WTC11 (cell line): ENCODE results near the gene OVAAL. TPM values are rescaled to one million over a fixed set of nuclear protein-coding genes. Genes with fewer than 3 reads are reported as not detected.
"Not testable (repeated sequence)": the region's sequence is repeated elsewhere in the genome, so short reads cannot be mapped to it uniquely, and the experiment has no call there.

Source experiments
- ATAC-seq: fragments of 200-7000 bp; cut with Tn5 transposase; 2 replicates; pipeline ENCODE4 v1.10.0; 2021; ENCODE audit warnings: mild to moderate bottlenecking, moderate library complexity
- CTCF ChIA-PET: fragments of 300-600 bp; sonication (Branson Sonifier 250); formaldehyde crosslinking; loops from one replicate; lab custom pipeline; 2021; ENCODE audit warnings: antibody characterized with exemption; lab: Charles Lee
- POLR2A ChIA-PET: fragments of 350-600 bp; sonication (Branson Sonifier 250); formaldehyde crosslinking; loops from one replicate; lab custom pipeline; 2021; ENCODE audit warnings: antibody characterized with exemption; lab: Charles Lee
- DNase-seq: peaks from one replicate; pipeline ENCODE4 v3.0.0; 2021; ENCODE audit warnings: low spot score
- H3K27ac Mint-ChIP-seq: 2 replicates; pipeline ENCODE4 v1.8.0; 2021; ENCODE audit warnings: mixed read lengths
- H3K27me3 Mint-ChIP-seq: 2 replicates; pipeline ENCODE4 v1.8.0; 2021; ENCODE audit warnings: low read depth, mild to moderate bottlenecking, moderate library complexity, mixed read lengths
- H3K36me3 Mint-ChIP-seq: 2 replicates; pipeline ENCODE4 v1.8.0; 2021; ENCODE audit warnings: mixed read lengths
- H3K4me1 Mint-ChIP-seq: 2 replicates; pipeline ENCODE4 v1.8.0; 2022; ENCODE audit warnings: mixed read lengths
- H3K4me3 Mint-ChIP-seq: 2 replicates; pipeline ENCODE4 v1.8.0; 2021; ENCODE audit warnings: mild to moderate bottlenecking, moderate library complexity, mixed read lengths
- H3K9me3 Mint-ChIP-seq: 2 replicates; pipeline ENCODE4 v1.8.0; 2021; ENCODE audit warnings: mixed read lengths
- ARID4B ChIP-seq: sonication (generic); formaldehyde crosslinking; IDR thresholded peaks from 2 replicates; pipeline ENCODE4 v1.8.0; 2023; ENCODE audit warnings: missing genetic modification reagents, mild to moderate bottlenecking, borderline replicate concordance
- ATF2 ChIP-seq: sonication (generic); formaldehyde crosslinking; IDR thresholded peaks from 2 replicates; pipeline ENCODE4 v1.8.1; 2022; ENCODE audit warnings: low read depth, missing genetic modification reagents, borderline replicate concordance
- HMGXB4 ChIP-seq: sonication (generic); formaldehyde crosslinking; IDR thresholded peaks from 2 replicates; pipeline ENCODE4 v1.8.1; 2023; ENCODE audit warnings: mild to moderate bottlenecking, moderate library complexity, missing genetic modification reagents
- OVOL2 ChIP-seq: fragments of 250-450 bp; sonication (Bioruptor Pico); IDR thresholded peaks from 2 replicates; pipeline ENCODE4 v1.9.0; 2021; ENCODE audit warnings: mild to moderate bottlenecking, borderline replicate concordance
- SMAD4 ChIP-seq: sonication (generic); formaldehyde crosslinking; IDR thresholded peaks from 2 replicates; pipeline ENCODE4 v1.8.0; 2022; ENCODE audit warnings: mild to moderate bottlenecking, missing genetic modification reagents
- ZNF219 ChIP-seq: sonication (generic); formaldehyde crosslinking; IDR thresholded peaks from 2 replicates; pipeline ENCODE4 v1.8.0; 2023; ENCODE audit warnings: missing genetic modification reagents, mild to moderate bottlenecking, borderline replicate concordance
- ZNF281 ChIP-seq: sonication (generic); formaldehyde crosslinking; IDR thresholded peaks from 2 replicates; pipeline ENCODE4 v1.8.0; 2023; ENCODE audit warnings: mild to moderate bottlenecking, missing genetic modification reagents
- total RNA-seq: library from RNA; stranded (reverse); gene quantifications from 3 replicates; pipeline ENCODE4 v1.2.3, GENCODE V29; 2021
- TF ChIP-seq, protein P1 (sequence below): sonication (generic); formaldehyde crosslinking; IDR thresholded peaks from 2 replicates; pipeline ENCODE4 v1.8.1; 2022; ENCODE audit warnings: missing genetic modification reagents, borderline replicate concordance

Gene OVAAL
- total RNA-seq, 1 experiment from 2014 or later, result not detected

GRCh38 chr1:180545991-180546390 is 12.8 kb upstream of the OVAAL start (continued):
- TF ChIP-seq HMGXB4 (no peak), SMAD4 (CRISPR knock-in tag) (no peak), ATF2 (no peak), ZNF281 (CRISPR knock-in tag) (no peak), ZNF219 (no peak)
- TF ChIP-seq, all 79 proteins: peak for 0

- no peak overlapping the region for H3K4me3 Mint-ChIP-seq
- no peak overlapping the region for H3K27ac Mint-ChIP-seq
- POLR2A ChIA-PET, result no interaction called here
- H3K9me3 Mint-ChIP-seq, result no peaks in the 10 kb centered on the region
- peaks cover 4% of the 10 kb centered on the region; the same call in 1 of the 2 replicates for H3K4me1 Mint-ChIP-seq
- TF ChIP-seq, protein P1, sequence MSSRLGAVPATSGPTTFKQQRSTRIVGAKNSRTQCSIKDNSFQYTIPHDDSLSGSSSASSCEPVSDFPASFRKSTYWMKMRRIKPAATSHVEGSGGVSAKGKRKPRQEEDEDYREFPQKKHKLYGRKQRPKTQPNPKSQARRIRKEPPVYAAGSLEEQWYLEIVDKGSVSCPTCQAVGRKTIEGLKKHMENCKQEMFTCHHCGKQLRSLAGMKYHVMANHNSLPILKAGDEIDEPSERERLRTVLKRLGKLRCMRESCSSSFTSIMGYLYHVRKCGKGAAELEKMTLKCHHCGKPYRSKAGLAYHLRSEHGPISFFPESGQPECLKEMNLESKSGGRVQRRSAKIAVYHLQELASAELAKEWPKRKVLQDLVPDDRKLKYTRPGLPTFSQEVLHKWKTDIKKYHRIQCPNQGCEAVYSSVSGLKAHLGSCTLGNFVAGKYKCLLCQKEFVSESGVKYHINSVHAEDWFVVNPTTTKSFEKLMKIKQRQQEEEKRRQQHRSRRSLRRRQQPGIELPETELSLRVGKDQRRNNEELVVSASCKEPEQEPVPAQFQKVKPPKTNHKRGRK (CRISPR knock-in tag), result no peak
- TF ChIP-seq OVOL2 (no peak), ARID4B (CRISPR knock-in tag) (no peak)
- TF ChIP-seq, all 79 proteins: peak for 0
- ATAC-seq, result no peak
- CTCF ChIA-PET, result no interaction called here
- no peak for DNase-seq
- no peaks in the 10 kb centered on the region for H3K36me3 Mint-ChIP-seq
- no peaks in the 10 kb centered on the region; the same call in 1 of the 2 replicates for H3K27me3 Mint-ChIP-seq
Measured at GRCh38 chr1:180548686-180549317, 10.0 kb upstream of the OVAAL start.

DNA sequence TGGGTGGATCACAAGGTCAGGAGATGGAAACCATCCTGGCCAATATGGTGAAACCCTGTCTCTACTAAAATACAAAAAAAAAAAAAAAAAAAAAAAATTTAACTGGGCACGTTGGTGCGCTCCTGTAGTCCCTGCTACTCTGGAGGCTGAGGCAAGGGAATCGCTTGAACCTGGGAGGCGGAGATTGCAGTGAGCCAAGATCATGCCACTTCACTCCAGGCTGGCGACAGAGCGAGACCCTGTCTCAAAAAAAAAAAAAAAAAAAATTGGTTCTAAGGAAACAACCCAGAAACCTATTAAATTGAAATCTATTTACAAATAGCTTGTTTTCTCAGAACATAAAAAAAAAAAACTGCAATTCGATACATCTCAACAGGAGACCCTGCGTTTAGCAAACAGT is 9.0 kb upstream of the OVAAL start:
- H3K9me3 Mint-ChIP-seq, H3K4me1 Mint-ChIP-seq, DNase-seq, H3K27me3 Mint-ChIP-seq, H3K27ac Mint-ChIP-seq, POLR2A ChIA-PET, H3K4me3 Mint-ChIP-seq, ATAC-seq, H3K36me3 Mint-ChIP-seq: not testable (repeated sequence)
- CTCF ChIA-PET, result interaction anchor here (0.9 kb wide), 1 partner anchor 13 kb away, joined by 3 read pairs; no protein-coding TSS in a partner anchor
